Tibial nerve (tissue), 4 donors: Measurements from ENCODE around the gene BLNK. TPM values are rescaled to one million over a fixed set of nuclear protein-coding genes. Genes with fewer than 3 reads are reported as not detected.
"Not testable (repeated sequence)": the region's sequence is repeated elsewhere in the genome, so short reads cannot be mapped to it uniquely, and the experiment has no call there.

Source experiments
- DNase-seq, 2 donors: peaks; one replicate each; pipeline ENCODE4 v3.0.0-alpha.2; 2019; ENCODE audit warnings: low spot score in 2 of 2
- H3K27ac ChIP-seq, 4 donors: fragments of 200-600 bp; sonication (generic) in 3 of 4; one replicate each; pipeline ENCODE4 v1.5.1; 2017 to 2019; ENCODE audit warnings: mild to moderate bottlenecking in 1 of 4
- H3K27me3 ChIP-seq, 2 donors: fragments of 200-600 bp; sonication (generic) in 1 of 2; one replicate each; pipeline versions ENCODE4 v1.5.1 to v1.6.0; 2017 to 2019
- H3K36me3 ChIP-seq, 3 donors: fragments of 200-600 bp; sonication (generic); one replicate each; pipeline ENCODE4 v1.5.1; 2018 to 2019
- H3K4me1 ChIP-seq, 4 donors: fragments of 200-600 bp; sonication (generic) in 3 of 4; one replicate each; pipeline ENCODE4 v1.5.1; 2017 to 2019
- H3K4me3 ChIP-seq, 4 donors: fragments of 200-600 bp; sonication (generic) in 3 of 4; one replicate each; pipeline ENCODE4 v1.5.1; 2017 to 2019; ENCODE audit warnings: mild to moderate bottlenecking in 1 of 4, moderate library complexity in 1 of 4
- H3K9me3 ChIP-seq, 4 donors: fragments of 200-600 bp; sonication (generic) in 3 of 4; one replicate each; pipeline ENCODE4 v1.5.1; 2017 to 2019
- CTCF ChIP-seq, 5 experiments: fragments of 200-600 bp in 3 of 5; fragments of 450-650 bp in 2 of 5; sonication (generic) in 3 of 5; IDR thresholded peaks; one replicate each; pipeline ENCODE4 v1.5.1; 2016 to 2019; ENCODE audit warnings: antibody characterized with exemption in 5 of 5, mild to moderate bottlenecking in 3 of 5, moderate library complexity in 2 of 5
- EP300 ChIP-seq, 2 donors: sonication (generic); formaldehyde crosslinking; IDR thresholded peaks; one replicate each; pipeline ENCODE4 v1.6.1; 2017; ENCODE audit warnings: antibody characterized with exemption in 2 of 2, mild to moderate bottlenecking in 1 of 2
- POLR2A ChIP-seq, 2 donors: fragments of 450-650 bp; IDR thresholded peaks; one replicate each; pipeline ENCODE4 v1.6.1; 2017; ENCODE audit warnings: antibody characterized with exemption in 2 of 2, mild to moderate bottlenecking in 2 of 2, moderate library complexity in 2 of 2
- WGBS, 2 donors: methylation state at CpG; one replicate each; pipeline ENCODE4 v1.1.5; 2018; 5-methylcytosine and 5-hydroxymethylcytosine counted together
- total RNA-seq, 4 donors: library from RNA; depleted of rRNA; stranded (reverse); fragments of >200 nt; gene quantifications; one replicate each; pipeline ENCODE4 v1.1.0, GENCODE V29; 2016

The BLNK gene
- total RNA-seq, 4 donors from 2014 or later = 0.59 to 16.4 (median 6.4) TPM

GRCh38 chr10:96211764-96212163, 59.6 kb downstream of the BLNK start:
- H3K9me3 ChIP-seq = no peaks in the 10 kb centered on the region
- no peaks in the 10 kb centered on the region for H3K36me3 ChIP-seq
- TF ChIP-seq EP300 (IDR thresholded peaks at IDR 0.05) = no peak
- TF ChIP-seq CTCF (IDR thresholded peaks at IDR 0.05) = no peak
- no peak for TF ChIP-seq POLR2A (IDR thresholded peaks at IDR 0.05)
- DNase-seq = no peak
- H3K27me3 ChIP-seq = no peaks in the 10 kb centered on the region
- H3K27ac ChIP-seq = no peak overlapping the region
- no peak overlapping the region for H3K4me3 ChIP-seq
- H3K4me1 ChIP-seq = no peaks in the 10 kb centered on the region

- 68 to 69% methylated on average over 5 of the region's 5 CpGs for WGBS, 2 donors
- H3K36me3 ChIP-seq = no peaks in the 10 kb centered on the region
- DNase-seq = no peak
- no peaks in the 10 kb centered on the region for H3K4me1 ChIP-seq
- H3K27ac ChIP-seq = no peak overlapping the region
- TF ChIP-seq EP300 (IDR thresholded peaks at IDR 0.05) (no peak), POLR2A (IDR thresholded peaks at IDR 0.05) (no peak), CTCF (IDR thresholded peaks at IDR 0.05) (no peak)
- H3K27me3 ChIP-seq = no peaks in the 10 kb centered on the region
- H3K9me3 ChIP-seq = no peaks in the 10 kb centered on the region
- no peak overlapping the region for H3K4me3 ChIP-seq
Observed at GRCh38 chr10:96208946-96209345, 62.4 kb downstream of the BLNK start.

GRCh38 chr10:96208271-96208670, 63.1 kb downstream of the BLNK start:
- Histone ChIP-seq H3K4me1 (no peaks in the 10 kb centered on the region), H3K27ac (no peak overlapping the region), H3K27me3 (no peaks in the 10 kb centered on the region), H3K36me3 (no peaks in the 10 kb centered on the region), H3K9me3 (no peaks in the 10 kb centered on the region), H3K4me3 (no peak overlapping the region)
- TF ChIP-seq EP300 (IDR thresholded peaks at IDR 0.05) (no peak), CTCF (IDR thresholded peaks at IDR 0.05) (no peak), POLR2A (IDR thresholded peaks at IDR 0.05) (no peak)
- 75 to 79% methylated on average over 2 of the region's 2 CpGs for WGBS, 2 donors
- no peak for DNase-seq

GRCh38 chr10:96205580-96205979, 65.8 kb downstream of the BLNK start:
- Histone ChIP-seq H3K36me3 (no peaks in the 10 kb centered on the region), H3K9me3 (no peaks in the 10 kb centered on the region), H3K27ac (no peak overlapping the region), H3K27me3 (no peaks in the 10 kb centered on the region), H3K4me3 (no peak overlapping the region), H3K4me1 (no peaks in the 10 kb centered on the region)
- no peak for DNase-seq
- WGBS, 2 donors = 91 to 95% methylated on average over 1 of the region's 1 CpG
- TF ChIP-seq CTCF (IDR thresholded peaks at IDR 0.05) = no peak
- TF ChIP-seq POLR2A (IDR thresholded peaks at IDR 0.05) = no peak

- H3K27ac ChIP-seq = no peak overlapping the region
- no peak for DNase-seq
- no peak overlapping the region for H3K4me3 ChIP-seq
- H3K4me1 ChIP-seq = no peaks in the 10 kb centered on the region
- WGBS, 2 donors = 85 to 94% methylated on average over 1 of the region's 1 CpG
- H3K36me3 ChIP-seq = no peaks in the 10 kb centered on the region
- no peaks in the 10 kb centered on the region for H3K27me3 ChIP-seq
- no peaks in the 10 kb centered on the region for H3K9me3 ChIP-seq
- TF ChIP-seq CTCF (IDR thresholded peaks at IDR 0.05) = no peak
- no peak for TF ChIP-seq POLR2A (IDR thresholded peaks at IDR 0.05)
- TF ChIP-seq EP300 (IDR thresholded peaks at IDR 0.05) = no peak
Observed at GRCh38 chr10:96201525-96201924, 69.8 kb downstream of the BLNK start.

GRCh38 chr10:96189505-96189904, 81.9 kb downstream of the BLNK start:
- H3K27ac ChIP-seq, DNase-seq, H3K27me3 ChIP-seq, H3K4me1 ChIP-seq, H3K36me3 ChIP-seq, H3K4me3 ChIP-seq: not testable (repeated sequence)
- 61 to 67% methylated on average over 1 of the region's 1 CpG for WGBS, 2 donors
- H3K9me3 ChIP-seq = peaks cover 0 to 21% (median 0%) of the 10 kb centered on the region in 4 donors
